Measurements from ENCODE around the gene CHIT1. TPM values are rescaled to one million over a fixed set of nuclear protein-coding genes. Genes with fewer than 3 reads are reported as not detected.

Gene CHIT1
- total RNA-seq, 2 donors from 2014 or later = 0.30 TPM; not detected in 1

- intact Hi-C loops (cut with DNase I) = no loop called here
- no peaks in the 10 kb centered on the region for H3K9me3 ChIP-seq
- no peak for DNase-seq
- no peak overlapping the region for H3K27ac ChIP-seq
- no peak for TF ChIP-seq CTCF (IDR thresholded peaks at IDR 0.05)
- no peak overlapping the region for H3K9ac ChIP-seq (ENCODE audit: low read depth in 2 of 2, low read length in 2 of 2)
- no peaks in the 10 kb centered on the region for H3K4me1 ChIP-seq
- no peak overlapping the region for H3K4me3 ChIP-seq
- no peaks in the 10 kb centered on the region for H3K36me3 ChIP-seq
- no peaks in the 10 kb centered on the region for H3K27me3 ChIP-seq
Measured at GRCh38 chr1:203176273-203177035, 53.0 kb downstream of the CHIT1 start.

- no peaks in the 10 kb centered on the region for H3K36me3 ChIP-seq
- no peak for TF ChIP-seq CTCF (IDR thresholded peaks at IDR 0.05)
- H3K4me1 ChIP-seq = no peaks in the 10 kb centered on the region
- no peaks in the 10 kb centered on the region for H3K27me3 ChIP-seq
- H3K9ac ChIP-seq (ENCODE audit: low read depth in 2 of 2, low read length in 2 of 2) = no peak overlapping the region
- no peaks in the 10 kb centered on the region for H3K9me3 ChIP-seq
- H3K27ac ChIP-seq = no peak overlapping the region
- no peak for DNase-seq
- intact Hi-C loops (cut with DNase I) = no loop called here
- H3K4me3 ChIP-seq = no peak overlapping the region
Measured at GRCh38 chr1:203175827-203176241, 53.6 kb downstream of the CHIT1 start.

GRCh38 chr1:203175237-203175826, 54.1 kb downstream of the CHIT1 start, which contains the start of gene MYBPH:
MYBPH (minus strand) TSS chr1:203175826; CDS start chr1:203175755, 71 bp downstream.
- Histone ChIP-seq H3K27me3 (no peaks in the 10 kb centered on the region), H3K9me3 (no peaks in the 10 kb centered on the region), H3K4me3 (no peak within 1 kb of the TSS), H3K9ac (ENCODE audit: low read depth in 2 of 2, low read length in 2 of 2) (no peak within 1 kb of the TSS), H3K27ac (no peak within 1 kb of the TSS), H3K4me1 (no peaks in the 10 kb centered on the region), H3K36me3 (no peaks in the 10 kb centered on the region)
- TF ChIP-seq CTCF (IDR thresholded peaks at IDR 0.05) = no peak
- DNase-seq = no peak
- intact Hi-C loops (cut with DNase I) = no loop called here

- Histone ChIP-seq H3K9ac (ENCODE audit: low read depth in 2 of 2, low read length in 2 of 2) (no peak overlapping the region), H3K36me3 (no peaks in the 10 kb centered on the region), H3K27ac (no peak overlapping the region), H3K4me3 (no peak overlapping the region), H3K9me3 (no peaks in the 10 kb centered on the region), H3K4me1 (no peaks in the 10 kb centered on the region), H3K27me3 (no peaks in the 10 kb centered on the region)
- intact Hi-C loops (cut with DNase I) = loop anchor here (5.0 kb wide), 1 partner anchor 57 kb away; no protein-coding TSS in a partner anchor
- TF ChIP-seq CTCF (IDR thresholded peaks at IDR 0.05) = no peak
- no peak for DNase-seq
Measured at GRCh38 chr1:203174324-203174985, 55.0 kb downstream of the CHIT1 start.

GRCh38 chr1:203173566-203173965, 55.9 kb downstream of the CHIT1 start:
- DNase-seq = no peak
- no peak overlapping the region for H3K27ac ChIP-seq
- TF ChIP-seq CTCF (IDR thresholded peaks at IDR 0.05) = no peak
- no peak overlapping the region for H3K4me3 ChIP-seq
- H3K36me3 ChIP-seq = no peaks in the 10 kb centered on the region
- intact Hi-C loops (cut with DNase I) = loop anchor here (2.0 to 5.0 kb wide), 2 partner anchors 56 to 135 kb away; no protein-coding TSS in a partner anchor
- no peak overlapping the region for H3K9ac ChIP-seq (ENCODE audit: low read depth in 2 of 2, low read length in 2 of 2)
- H3K9me3 ChIP-seq = no peaks in the 10 kb centered on the region
- H3K4me1 ChIP-seq = no peaks in the 10 kb centered on the region
- no peaks in the 10 kb centered on the region for H3K27me3 ChIP-seq

Measured in colonic mucosa (tissue), 4 donors.